Measurements from ENCODE around the gene CMTM8.
A peak's percentile ranks its signal among the peaks of the same experiment; 100 is the strongest.

Gene CMTM8

DNA sequence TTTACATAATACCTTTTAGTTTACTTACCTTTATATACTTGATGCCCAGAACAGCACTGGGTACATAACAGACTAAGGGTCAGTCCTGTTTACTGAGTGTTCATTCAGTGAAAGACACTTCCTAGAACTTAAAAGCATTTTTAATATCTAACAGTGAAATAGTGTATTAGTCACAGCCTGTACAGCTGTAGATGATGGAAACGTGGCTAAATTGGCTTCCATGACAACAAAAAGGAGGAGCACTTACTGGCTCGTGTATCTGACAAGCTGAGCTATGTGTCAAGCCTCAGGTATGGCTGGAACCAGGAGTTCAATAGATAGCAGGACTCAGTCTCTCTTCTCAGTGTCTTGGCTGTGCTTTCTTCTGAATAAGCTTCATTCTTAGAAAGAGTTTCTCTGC is 40.2 kb downstream of the CMTM8 start:
- DNase-seq (ENCODE audit: low read depth in 2 of 2): no peak

DNA sequence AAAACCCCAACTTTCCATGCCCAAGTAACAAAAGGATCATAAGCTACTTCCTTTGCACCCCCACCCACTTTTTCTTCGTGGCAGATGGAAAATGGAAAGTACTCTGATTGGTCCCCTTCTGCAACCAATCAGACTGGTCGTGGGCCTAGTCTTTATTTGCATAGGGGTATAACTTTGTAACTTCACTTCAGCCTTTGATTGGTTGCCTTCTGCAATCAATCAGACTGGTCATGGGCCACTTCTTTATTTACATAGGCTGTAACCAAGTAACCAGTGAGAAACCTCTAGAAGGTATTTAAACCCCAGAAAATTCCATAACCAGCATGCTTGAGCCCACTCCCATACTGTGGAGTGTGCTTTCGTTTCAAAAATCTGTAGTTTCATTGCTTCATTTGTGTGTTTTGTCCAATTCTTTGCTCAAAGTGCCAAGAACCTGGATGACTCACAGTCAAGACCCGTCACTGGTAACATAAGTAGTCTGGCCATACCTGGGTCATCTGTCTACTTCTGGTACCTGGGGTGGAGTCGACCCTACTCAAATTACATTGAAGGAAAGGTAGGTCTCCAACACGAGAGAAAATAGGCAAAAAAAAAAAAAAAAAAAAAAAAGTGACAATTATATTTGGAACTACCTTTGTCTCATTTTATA is 41.9 kb downstream of the CMTM8 start:
- DNase-seq (ENCODE audit: low read depth in 2 of 2): no peak

DNA sequence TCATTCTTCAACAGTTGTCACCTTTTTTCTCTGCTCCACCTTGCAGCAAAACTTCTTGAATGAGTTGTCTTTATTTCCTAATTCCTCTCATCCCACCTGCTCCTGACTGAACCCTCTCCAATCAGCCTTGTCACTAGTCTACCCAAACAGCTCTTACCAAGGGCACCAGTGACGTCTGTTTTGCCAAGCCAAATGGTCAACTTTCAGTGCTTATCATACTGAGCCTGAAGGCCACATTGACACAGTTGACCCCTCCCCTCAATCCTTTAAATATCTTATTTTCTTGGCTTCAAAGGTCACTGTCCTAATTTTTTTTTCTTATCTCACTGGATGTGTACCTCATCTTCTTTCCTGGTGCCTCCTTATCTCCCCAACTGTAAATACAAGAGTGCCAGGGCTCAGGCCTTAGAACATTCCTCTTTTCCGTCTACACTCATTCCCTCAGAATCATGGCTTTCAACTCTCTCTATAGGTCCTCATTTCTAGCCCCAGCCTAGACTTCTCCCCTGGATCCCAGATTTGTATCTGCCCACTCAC is 43.2 kb downstream of the CMTM8 start:
- DNase-seq (ENCODE audit: low read depth in 2 of 2): no peak

DNA sequence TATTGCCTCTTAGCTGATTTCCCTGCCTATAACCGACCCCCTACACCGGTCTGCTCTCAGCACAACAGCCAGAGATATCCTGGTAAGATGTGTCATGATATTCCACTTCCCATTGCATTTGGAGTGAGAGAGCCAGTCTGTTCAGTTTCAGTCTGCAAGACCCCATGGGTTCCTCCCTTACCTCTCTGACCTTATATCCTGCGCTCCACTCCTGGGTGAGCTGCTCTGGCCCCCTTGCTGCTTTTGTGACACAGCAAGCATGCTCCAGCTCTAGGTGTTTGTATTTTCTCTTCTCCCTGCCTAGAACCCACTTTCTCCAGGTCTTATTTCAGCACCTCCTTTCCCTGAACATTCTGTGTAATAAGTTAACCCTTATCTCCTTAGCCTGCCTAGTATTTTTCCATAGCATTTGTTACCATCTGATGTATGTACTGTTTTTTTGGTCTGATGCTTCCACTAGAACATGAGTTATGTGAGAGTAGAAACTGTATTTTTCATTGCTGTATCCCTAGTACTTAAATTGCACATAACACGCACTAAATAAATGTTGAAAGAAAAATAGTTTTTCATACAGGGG is 44.2 kb downstream of the CMTM8 start:
- no peak for DNase-seq (ENCODE audit: low read depth in 2 of 2)

DNA sequence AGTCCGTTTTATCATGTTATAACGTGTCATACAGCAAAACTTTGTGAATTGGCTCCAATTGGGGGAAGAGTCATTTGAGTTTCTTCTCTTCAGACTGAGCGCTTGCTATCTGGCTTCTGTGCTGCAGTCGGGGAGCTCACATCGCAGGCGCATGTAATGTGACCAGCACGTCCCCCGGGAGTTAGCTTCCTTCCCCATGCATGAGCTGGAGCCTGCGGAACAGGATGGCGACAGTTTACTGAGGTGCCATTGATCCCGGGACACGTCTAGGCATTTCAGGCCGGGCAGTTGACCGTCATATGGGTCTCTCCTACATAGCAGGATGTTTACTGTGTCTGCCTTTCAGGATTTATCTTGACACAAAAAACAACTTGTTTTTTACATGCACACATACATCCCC is 44.8 kb downstream of the CMTM8 start:
- DNase-seq (ENCODE audit: low read depth in 2 of 2): no peak

DNA sequence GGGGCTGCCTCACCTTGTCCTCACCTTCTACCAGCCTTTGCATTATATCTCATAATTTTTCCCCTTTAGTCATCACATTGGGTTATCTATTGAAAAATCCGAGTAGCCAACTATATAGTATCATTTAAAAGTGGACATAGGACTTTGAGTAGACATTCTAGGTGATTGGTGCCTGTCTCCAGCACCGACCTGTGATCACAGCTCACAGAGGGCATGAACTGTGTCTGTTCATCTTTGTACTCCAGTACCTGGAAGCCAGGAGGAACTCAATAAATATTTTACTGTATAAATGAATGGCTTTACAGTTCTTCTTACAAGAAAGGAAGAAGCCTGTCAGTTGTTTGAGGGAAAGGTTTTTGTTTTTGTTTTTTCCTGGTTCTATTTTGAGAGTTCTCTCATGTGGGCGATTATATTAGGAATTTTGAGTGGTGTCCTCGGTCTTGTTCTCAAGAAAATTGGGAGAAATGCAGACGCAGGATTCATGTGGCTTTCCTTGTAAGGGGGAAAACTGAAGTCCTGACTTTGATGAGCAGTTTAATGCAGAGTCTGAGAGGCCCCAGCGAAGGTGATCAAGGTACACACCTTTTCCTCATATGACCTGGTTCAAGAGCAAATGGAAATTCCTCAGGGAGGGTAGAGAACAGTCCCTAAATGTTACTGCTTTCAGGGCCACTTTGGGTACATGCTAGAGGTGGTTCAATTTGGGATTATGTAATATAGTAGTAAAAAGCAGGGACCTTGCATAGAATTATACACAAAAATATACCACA is 46.1 kb downstream of the CMTM8 start:
- no peak for DNase-seq (ENCODE audit: low read depth in 2 of 2)

DNA sequence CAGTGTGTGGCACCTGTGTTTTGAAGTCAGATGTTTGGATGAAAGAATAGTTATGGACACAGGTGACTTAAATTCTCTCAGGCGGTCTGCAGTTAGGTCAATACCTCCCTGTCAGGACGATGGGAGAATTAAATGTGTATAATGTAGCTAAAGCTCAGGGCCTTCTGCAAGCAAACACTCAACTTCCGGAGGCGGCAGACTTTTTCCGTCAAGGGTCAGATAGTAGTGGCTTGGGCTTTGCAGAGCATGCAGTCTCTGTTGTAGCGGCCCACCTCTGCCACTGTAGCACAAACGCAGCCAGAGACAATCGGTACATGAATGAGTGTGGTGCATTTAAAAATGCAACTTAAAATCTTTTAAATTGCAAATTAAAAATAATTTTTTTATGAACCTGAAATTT is 47.4 kb downstream of the CMTM8 start:
- no peak for DNase-seq (ENCODE audit: low read depth in 2 of 2)

DNA sequence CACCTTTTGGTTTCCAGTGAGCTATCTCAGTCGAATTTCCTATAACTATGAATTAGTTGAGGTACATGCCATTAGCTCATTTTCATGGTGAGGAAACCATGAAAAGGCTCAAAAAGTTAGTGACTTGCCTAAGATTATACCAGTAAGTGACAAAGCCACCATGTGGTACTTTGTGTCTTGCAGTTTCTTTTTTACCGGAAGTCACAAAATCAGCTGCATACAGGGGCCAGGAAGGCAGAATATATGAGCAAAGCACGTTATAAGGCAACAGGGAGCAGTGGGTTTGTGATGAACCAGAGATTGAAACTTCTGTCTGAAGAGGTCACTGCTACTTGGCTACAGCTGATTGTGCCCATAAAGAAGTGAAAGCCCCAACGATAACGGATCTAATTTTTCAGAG is 50.3 kb downstream of the CMTM8 start:
- DNase-seq (ENCODE audit: low read depth in 2 of 2): no peak

DNA sequence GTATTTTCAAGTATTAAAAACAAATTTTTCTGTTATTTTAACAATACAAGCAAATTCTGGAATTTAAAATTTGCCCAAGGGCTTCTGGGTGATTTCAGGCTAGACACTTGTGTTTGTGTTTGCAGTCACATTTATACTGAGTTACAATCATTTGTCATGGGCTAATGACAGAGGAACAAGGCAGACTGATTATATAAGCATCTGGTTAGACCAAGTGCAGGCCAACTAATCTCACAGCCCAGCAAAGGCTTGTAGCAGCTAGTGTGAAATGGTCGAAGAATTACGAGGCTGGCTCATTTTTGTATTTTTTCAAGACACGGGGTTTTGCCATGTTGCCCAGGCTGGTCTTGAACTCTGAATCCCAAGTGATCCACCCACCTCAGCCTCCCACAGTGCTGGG is 52.1 kb downstream of the CMTM8 start:
- no peak for DNase-seq (ENCODE audit: low read depth in 2 of 2)

DNA sequence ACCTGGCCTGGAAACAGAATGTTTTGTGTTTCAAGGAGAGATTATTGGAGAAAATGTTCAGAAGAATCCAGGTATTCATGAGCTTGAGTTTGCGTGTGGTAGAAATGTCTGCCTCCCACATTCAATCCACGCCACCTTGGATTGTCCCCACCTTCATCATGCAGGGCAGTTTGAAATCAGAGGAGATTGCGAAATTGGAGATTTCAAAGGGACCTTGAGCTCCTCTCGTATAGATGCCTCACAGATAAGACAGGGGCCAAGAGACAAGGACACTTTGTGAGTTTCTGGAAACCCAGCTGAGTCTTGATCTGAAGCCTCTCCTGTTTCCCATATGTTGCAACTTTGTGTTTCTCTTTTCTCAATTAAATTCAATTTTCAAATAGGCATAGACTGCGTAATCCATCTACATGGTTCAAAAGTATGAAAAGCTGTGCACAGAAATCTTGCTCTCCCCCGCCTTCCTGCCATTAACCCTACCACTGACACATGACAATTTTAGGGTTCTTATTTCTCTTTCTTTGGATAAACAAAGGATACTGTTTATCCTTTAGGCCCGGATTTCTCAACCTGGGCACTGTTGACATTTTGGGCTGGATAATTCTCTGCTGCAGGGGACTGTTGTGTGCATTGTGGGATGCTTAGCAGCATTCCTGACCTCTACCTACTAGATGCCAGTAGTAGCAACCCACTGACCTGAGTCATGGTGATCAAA is 53.8 kb downstream of the CMTM8 start:
- DNase-seq (ENCODE audit: low read depth in 2 of 2): no peak

DNA sequence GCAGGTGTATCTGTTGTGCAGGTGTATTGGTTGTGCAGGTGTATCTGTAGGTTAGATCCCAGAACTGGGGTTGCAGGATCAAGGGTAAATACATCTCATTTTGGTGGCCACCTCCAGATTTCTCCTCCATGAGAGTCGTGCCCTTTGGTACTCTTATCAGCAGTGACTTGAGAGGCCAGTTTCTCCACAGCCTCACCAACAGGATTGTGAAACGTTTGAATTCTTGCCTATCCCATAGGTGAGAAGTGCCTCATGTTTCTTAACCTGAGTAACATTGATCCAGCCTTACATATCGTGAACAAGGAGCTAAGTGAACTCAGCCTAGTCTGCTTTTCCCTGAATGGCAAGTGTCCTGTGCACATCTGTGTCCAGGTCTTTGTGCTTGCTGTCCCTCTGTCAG is 55.4 kb downstream of the CMTM8 start:
- DNase-seq (ENCODE audit: low read depth in 2 of 2): no peak

DNA sequence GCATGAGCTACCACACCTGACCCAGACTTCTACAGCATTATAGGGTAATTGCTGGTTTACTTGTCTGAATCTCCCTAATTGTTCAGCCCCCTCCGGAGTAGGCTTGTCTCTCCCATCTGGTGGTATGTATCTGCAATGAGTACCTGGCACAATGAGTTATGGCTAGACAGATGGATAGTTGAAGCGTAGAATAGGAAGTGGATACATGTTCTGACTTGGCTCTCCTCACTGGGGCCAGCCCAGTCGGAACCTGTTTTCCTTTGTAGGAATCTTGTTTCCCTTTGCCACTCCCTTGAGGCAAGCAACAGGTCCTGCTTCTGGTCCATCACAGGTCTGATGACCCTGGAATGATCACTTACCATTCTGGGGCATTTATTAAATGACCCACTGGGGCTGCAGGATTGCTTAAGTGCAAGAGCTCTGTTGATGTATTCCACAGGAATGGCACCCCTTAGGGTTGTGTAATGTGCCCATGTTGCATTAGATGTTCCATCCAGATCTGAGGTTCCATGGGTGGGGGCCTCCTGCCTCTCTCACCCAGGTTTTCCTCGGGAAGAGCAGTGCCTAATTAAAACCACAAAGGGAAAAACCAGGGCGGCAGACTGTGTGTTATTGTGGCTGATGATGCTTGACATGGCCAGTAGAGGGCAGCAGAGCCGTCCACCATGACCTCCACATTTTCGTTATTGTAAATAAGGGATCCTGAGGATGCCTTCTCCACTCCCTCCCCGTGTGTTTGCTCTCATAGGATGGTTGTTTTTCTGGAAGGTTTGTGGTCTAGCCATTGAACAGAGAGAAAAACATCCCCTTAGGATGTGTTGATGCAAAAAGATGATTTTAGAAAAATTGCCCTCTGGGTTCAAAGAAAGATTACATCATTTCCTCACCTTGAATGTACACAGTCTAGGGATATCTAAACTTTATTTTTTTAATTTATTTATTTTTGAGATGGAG is 58.0 kb downstream of the CMTM8 start:
- peak; percentile 20 to 28 for DNase-seq (ENCODE audit: low read depth in 2 of 2)

DNA sequence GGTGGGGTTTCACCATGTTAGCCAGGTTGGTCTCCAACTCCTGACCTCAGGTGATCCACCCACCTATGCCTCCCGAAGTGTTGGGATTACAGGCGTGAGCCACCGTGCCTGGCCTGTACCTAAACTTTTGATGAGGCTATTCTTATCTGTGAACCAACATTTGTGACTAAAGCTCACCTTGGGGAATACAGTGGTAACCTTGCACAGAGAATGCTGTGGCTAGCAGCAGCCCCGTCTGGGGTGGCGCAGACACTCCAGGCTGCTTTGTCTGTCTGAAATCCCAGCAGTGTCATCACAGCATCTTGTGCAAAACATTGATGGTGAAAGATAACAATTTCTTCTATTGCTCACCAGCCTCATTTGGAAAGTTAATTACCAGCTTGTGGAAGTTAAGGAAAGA is 58.9 kb downstream of the CMTM8 start:
- DNase-seq (ENCODE audit: low read depth in 2 of 2): no peak

DNA sequence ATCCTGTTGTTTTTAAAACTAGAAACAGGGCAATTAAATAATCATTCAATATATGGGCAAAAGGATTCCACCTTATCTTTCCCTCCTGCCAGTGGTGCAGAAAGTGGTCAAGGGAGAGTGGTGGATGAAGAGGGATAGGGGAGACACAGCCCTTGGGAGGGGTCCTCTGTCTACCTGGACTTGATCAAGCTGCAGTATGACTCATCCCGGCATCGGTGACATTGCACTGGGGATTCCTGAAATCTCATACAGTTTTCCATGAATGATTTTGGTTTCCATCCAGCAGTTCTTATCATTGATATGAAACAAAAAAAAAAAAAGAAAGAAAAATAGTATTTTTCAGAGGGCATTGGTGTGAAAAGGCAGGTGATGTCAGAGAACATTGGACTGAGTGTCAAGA is 62.9 kb downstream of the CMTM8 start:
- no peak for DNase-seq (ENCODE audit: low read depth in 2 of 2)

DNA sequence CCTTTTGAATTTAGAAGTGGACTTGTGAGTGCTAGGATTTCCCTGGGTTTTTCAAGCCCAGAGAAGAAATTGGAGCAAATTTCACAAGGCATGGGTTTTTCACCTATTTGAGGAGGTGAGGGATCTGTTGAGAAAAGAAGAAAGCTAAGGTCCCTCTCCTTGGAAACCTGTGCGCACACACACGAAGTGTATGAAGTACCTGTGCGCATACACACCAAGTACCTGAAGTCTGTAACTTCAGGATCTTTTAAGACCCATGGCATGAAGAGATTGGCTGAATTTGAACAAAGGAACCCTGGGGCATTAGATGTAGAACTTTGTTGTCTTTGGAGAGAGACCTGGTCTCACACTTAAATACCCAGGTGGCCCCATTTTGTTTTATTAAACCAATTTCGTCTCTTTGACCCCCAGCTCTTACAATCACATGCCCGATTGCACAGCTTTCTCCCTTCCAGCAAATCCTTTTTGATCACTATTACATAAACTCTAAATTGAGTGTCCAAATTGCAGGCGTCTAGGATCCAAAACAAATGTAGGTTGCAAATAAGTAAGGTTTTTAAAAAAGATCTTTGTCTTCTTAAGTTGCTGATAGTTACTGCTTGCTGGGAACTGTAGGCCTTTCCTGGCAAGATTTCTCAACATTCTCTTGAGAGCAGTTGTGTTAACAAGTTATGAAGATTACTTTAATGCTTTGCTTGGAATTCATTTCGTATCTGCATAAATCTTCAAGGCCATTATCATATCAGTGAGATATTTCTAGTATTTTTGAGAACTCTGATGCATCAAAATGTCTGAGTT is 64.3 kb downstream of the CMTM8 start:
- peak in 1 of 2 experiments; percentile 4 for DNase-seq (ENCODE audit: low read depth in 2 of 2)

DNA sequence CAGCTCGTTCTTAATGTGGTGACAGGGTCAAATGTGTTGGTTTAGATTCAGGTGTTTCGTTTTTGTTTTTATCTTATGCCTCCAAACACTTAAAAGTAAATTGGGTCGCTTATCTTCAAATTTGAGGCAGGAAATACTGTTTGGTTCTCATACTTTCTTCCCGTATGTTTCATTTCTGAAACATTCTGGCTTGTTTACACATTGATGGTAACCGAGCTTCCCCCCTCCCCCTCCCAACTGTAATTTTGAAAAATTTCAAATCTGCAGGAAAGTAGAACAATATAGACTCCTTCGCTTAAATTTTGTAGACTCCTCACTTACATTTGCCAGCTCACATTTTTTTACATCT is 64.9 kb downstream of the CMTM8 start:
- no peak for DNase-seq (ENCODE audit: low read depth in 2 of 2)

DNA sequence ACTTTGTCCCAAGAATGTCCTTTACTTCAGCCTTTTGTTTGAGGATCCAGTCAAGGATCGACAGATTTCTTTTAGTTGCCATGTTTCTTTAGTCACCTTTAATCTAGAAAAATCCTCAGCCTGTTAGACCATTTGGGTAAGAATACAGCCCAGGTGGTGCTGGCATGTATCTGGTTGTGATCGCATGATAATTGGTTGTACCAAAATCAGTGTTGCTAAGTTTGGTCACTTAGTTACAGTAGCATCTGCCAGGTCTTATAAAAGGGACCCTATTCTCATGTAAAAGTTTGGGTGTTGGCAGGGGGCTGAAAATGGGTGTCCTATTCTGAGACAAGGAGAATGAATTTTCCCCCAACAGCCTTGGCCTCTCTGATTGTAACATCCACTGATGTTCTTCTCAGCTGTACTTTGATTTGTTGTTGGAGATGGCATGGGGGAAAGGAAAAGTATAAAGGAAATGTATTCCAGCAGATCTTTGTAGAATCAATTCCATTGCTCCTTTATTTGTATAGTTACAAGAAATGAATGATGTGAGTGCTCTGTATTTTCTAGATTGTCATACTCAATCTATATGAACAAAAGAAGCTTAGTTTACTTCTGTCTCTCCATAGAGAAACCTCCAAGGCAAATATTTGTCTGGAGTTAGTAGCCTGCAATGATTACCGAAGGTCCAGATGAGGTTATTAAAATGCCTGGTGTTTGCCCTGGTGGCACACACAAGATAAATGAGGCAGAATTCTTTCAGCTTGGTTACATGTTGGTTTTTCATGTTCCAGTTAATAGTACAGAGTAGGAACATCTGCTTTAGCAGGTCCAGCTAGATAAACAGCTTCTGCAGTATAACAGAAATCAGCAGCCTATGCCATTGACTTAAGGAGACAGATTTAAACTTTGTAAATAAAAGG is 65.7 kb downstream of the CMTM8 start:
- DNase-seq (ENCODE audit: low read depth in 2 of 2): no peak

DNA sequence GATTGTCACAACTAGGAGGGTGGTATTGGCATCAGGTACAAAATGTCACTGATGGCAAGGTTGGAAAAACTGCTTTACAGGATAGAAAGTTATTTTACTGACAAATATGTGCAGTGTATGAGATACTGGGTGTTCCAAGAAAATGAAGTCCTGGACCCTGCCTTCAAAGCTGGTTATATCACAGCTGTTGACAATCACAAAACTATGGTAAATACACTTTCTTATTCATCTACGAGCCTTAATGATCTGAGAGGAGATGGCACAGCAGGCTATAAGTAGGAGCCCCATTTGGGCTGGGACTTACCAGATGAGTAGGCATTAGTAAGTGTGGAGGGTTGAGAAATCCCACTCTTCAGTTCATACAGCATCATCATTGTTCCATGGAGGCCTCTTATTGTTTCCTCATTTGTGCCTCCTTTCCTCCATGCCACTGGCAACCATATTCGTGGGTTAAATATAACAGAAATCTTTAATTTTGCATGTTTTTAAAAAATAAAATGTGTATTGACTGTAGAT is 66.9 kb downstream of the CMTM8 start:
- DNase-seq (ENCODE audit: low read depth in 2 of 2): no peak

DNA sequence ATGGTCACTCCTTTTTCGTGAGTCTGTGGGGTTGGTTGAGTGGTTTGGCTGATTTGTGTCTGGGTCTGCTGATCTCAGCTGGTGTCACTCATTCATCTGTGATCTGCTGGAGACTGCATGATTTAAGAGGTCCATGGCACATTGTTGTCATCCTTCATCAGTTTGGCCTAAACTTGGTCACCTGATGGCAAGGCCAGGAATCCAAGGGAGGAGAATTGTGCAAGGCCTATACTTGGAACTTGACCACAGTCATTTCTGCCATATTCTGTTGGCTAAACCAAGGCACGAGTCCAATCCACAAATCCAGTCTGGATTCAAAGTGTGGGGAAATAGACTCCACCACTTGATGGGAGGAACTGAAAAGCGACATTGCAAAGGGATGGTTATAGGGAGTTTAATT is 67.6 kb downstream of the CMTM8 start:
- DNase-seq (ENCODE audit: low read depth in 2 of 2): no peak

Data from fibroblast of skin of left quadriceps (primary cell).